Psoas muscle (tissue), 8 donors: ENCODE measurements around the gene VENTX. TPM values are rescaled to one million over a fixed set of nuclear protein-coding genes. Genes with fewer than 3 reads are reported as not detected.
A peak's percentile ranks its signal among the peaks of the same experiment; 100 is the strongest.

Experiments
- ATAC-seq, 4 donors: fragments of 200-7000 bp; cut with Tn5 transposase; one replicate each; pipeline ENCODE4 v1.9.1; 2020; ENCODE audit warnings: moderate library complexity in 3 of 4, mild to moderate bottlenecking in 2 of 4
- DNase-seq, 2 donors: peaks; one replicate each; pipeline ENCODE4 v3.0.0-alpha.2; 2020
- H3K27ac ChIP-seq: fragments of 200-600 bp; one replicate; pipeline ENCODE4 v1.8.0; 2022
- H3K27me3 ChIP-seq, 3 donors: fragments of 200-600 bp in 1 of 3; one replicate each; pipeline versions ENCODE4 v1.6.1 to v1.8.0; 2013 to 2022; ENCODE audit warnings: low read length in 2 of 3, mild to moderate bottlenecking in 2 of 3, moderate library complexity in 1 of 3; ENCODE audit not compliant: insufficient read depth in 3 of 3
- H3K36me3 ChIP-seq, 2 donors: fragments of 200-600 bp in 1 of 2; one replicate each; pipeline versions ENCODE4 v1.6.1 to v1.8.0; 2013 to 2022; ENCODE audit warnings: low read depth in 1 of 2, mild to moderate bottlenecking in 1 of 2, moderate library complexity in 1 of 2; ENCODE audit not compliant: insufficient read depth in 1 of 2
- H3K4me1 ChIP-seq: fragments of 200-600 bp; one replicate; pipeline ENCODE4 v1.8.0; 2022
- H3K4me3 ChIP-seq: fragments of 200-600 bp; one replicate; pipeline ENCODE4 v1.8.0; 2022; ENCODE audit warnings: mild to moderate bottlenecking
- H3K9me3 ChIP-seq: fragments of 200-600 bp; one replicate; pipeline ENCODE4 v1.8.0; 2022
- WGBS, 3 donors: extraction: QIAGEN DNeasy Blood & Tissue Kit; methylation state at CpG; one replicate each; pipeline versions ENCODE4 v1.1.6 to v1.1.7; 2013; 5-methylcytosine and 5-hydroxymethylcytosine counted together
- intact Hi-C, 2 donors: fragments of 100-400 bp; cut with DNase I; formaldehyde crosslinking; loops; one replicate each; pipeline versions ENCODE4 v1.11.0 to v1.14.2; 2022
- polyA plus RNA-seq, 3 donors: library from polyadenylated mRNA; stranded (reverse); fragments of 200-250 nt; gene quantifications; one replicate each; pipeline ENCODE4 v1.2.3, GENCODE V29; 2013
- total RNA-seq, 4 donors: library from RNA; stranded (reverse); fragmentation: NEBNext Ultra II Directional in 2 of 4; extraction: Animal tissue kit (Norgen Biotek cat#: 25700) in 2 of 4; gene quantifications; one replicate each; pipeline versions ENCODE4 v1.2.1 to v1.2.4, GENCODE V29; 2021 to 2023
- TF ChIP-seq, protein P1 (sequence below): fragments of 200-600 bp; IDR thresholded peaks from one replicate; pipeline ENCODE4 v1.8.0; 2022; ENCODE audit warnings: antibody characterized with exemption
- donor health status: healthy with polysubstance abuse.
- donor health status: DM: no; HTN: no; CAD: no; lungs with moderate emphysema.
- donor health status: Bipolar disorder and iron deficiency.
- donor health status: healthy.
- donor health status: DM: yes; HTN: yes; CAD: no.
- donor health status: DM: no; HTN: no; CAD: no.
- donor health status: DM: no; HTN: no; CAD: no.
- donor health status: DM: yes; HTN: yes; CAD: no.

The VENTX gene
- total and polyA plus RNA-seq, 7 donors: 0.03 to 0.34 (median 0.24) TPM

GRCh38 chr10:133236401-133237240, 1.0 kb upstream of the VENTX start:
- no peaks in the 10 kb centered on the region for H3K9me3 ChIP-seq
- no peak for ATAC-seq
- no peak for DNase-seq
- TF ChIP-seq, protein P1, sequence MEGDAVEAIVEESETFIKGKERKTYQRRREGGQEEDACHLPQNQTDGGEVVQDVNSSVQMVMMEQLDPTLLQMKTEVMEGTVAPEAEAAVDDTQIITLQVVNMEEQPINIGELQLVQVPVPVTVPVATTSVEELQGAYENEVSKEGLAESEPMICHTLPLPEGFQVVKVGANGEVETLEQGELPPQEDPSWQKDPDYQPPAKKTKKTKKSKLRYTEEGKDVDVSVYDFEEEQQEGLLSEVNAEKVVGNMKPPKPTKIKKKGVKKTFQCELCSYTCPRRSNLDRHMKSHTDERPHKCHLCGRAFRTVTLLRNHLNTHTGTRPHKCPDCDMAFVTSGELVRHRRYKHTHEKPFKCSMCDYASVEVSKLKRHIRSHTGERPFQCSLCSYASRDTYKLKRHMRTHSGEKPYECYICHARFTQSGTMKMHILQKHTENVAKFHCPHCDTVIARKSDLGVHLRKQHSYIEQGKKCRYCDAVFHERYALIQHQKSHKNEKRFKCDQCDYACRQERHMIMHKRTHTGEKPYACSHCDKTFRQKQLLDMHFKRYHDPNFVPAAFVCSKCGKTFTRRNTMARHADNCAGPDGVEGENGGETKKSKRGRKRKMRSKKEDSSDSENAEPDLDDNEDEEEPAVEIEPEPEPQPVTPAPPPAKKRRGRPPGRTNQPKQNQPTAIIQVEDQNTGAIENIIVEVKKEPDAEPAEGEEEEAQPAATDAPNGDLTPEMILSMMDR: no peak
- intact Hi-C loops: no loop called here
- 0 to 2% (median 1%) methylated on average over 76 to 103 of the region's 103 CpGs for WGBS, 3 donors
- no peaks in the 10 kb centered on the region for H3K4me1 ChIP-seq
- peak overlapping the region; percentile 47 for H3K4me3 ChIP-seq
- no peak overlapping the region for H3K27ac ChIP-seq
- no peaks in the 10 kb centered on the region for H3K36me3 ChIP-seq
- peaks cover 8 to 87% (median 29%) of the 10 kb centered on the region in 3 donors for H3K27me3 ChIP-seq

DNA sequence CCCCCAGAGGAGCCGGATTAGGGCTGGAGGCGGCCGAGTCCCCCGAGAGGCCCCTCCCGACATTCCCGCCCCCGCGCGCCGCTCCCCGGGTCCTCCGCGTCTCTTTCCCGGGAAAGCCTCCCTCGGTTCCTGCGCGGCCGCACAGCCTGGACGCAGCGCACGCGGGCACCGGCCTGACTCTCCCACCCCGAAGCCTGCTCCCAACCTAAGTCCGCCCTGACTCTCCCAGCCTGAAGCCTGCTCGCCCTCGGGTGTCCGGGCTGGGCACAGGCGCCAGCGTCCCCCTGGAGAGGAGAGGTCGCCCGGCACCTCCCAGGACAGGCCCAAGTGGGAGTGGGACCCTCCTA, 441 bp upstream of the VENTX start:
- no peaks in the 10 kb centered on the region for H3K36me3 ChIP-seq
- H3K9me3 ChIP-seq: no peaks in the 10 kb centered on the region
- H3K4me1 ChIP-seq: no peaks in the 10 kb centered on the region
- 1 to 3% (median 2%) methylated on average over 23 to 32 of the region's 32 CpGs for WGBS, 3 donors
- ATAC-seq: no peak
- peak overlapping the region; percentile 47 for H3K4me3 ChIP-seq
- no peak for DNase-seq
- peaks cover 8 to 87% (median 32%) of the 10 kb centered on the region in 3 donors for H3K27me3 ChIP-seq
- intact Hi-C loops: no loop called here
- TF ChIP-seq, protein P1: no peak
- H3K27ac ChIP-seq: no peak overlapping the region

DNA sequence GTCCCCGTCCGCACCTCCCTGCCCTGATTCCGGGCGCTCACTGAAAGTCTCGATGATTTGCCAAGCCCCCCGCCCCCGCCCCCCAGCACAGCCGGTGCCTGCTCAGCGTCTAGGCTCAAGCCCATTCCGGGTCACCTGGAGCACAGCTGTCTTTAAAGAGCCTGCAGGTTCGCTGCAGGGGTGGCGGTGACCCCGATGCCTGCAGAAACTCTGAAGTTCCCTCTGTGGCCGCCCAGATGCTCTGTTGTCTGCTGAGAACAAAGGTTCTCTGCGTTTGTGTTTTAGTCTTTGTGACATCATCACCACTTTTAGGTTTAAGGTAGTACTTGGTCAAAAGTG, 780 bp downstream of the VENTX start:
- peaks cover 8 to 85% (median 38%) of the 10 kb centered on the region in 3 donors for H3K27me3 ChIP-seq
- intact Hi-C loops: no loop called here
- DNase-seq: no peak
- H3K9me3 ChIP-seq: no peaks in the 10 kb centered on the region
- TF ChIP-seq, protein P1: no peak
- 7 to 16% (median 11%) methylated on average over 15 of the region's 15 CpGs for WGBS, 3 donors
- no peaks in the 10 kb centered on the region for H3K36me3 ChIP-seq
- no peak overlapping the region for H3K27ac ChIP-seq
- H3K4me1 ChIP-seq: no peaks in the 10 kb centered on the region
- no peak for ATAC-seq
- no peak overlapping the region for H3K4me3 ChIP-seq

DNA sequence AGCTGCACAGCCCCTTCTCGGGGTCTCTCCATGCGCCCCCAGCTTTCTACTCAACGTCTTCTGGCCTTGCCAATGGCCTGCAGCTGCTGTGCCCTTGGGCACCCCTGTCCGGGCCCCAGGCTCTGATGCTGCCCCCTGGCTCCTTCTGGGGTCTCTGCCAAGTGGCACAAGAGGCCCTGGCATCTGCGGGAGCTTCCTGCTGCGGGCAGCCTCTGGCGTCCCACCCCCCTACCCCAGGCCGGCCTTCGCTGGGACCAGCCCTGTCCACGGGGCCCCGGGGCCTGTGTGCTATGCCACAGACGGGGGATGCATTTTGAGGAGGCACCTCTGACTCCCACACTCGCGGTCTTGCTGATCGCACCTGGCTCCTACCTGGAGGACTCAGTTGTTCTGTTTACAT, 2.3 kb downstream of the VENTX start:
- Histone ChIP-seq H3K9me3 (no peaks in the 10 kb centered on the region), H3K36me3 (no peaks in the 10 kb centered on the region), H3K27ac (no peak overlapping the region), H3K27me3 (peaks cover 8 to 90% (median 36%) of the 10 kb centered on the region in 3 donors), H3K4me3 (no peak overlapping the region), H3K4me1 (no peaks in the 10 kb centered on the region)
- DNase-seq (no peak), ATAC-seq (no peak)
- 59 to 66% (median 62%) methylated on average over 13 to 15 of the region's 15 CpGs for WGBS, 3 donors
- intact Hi-C loops: no loop called here
- TF ChIP-seq, protein P1: no peak
